ENCODE data around the gene HFM1. TPM values are rescaled to one million over a fixed set of nuclear protein-coding genes. Genes with fewer than 3 reads are reported as not detected.

Gene HFM1
- total and polyA plus RNA-seq, 9 of the 15 experiments (the other 6 are each of a cell fraction or from before 2014, with no cell fraction given): 1.5 to 6.4 (median 3.7) TPM

DNA sequence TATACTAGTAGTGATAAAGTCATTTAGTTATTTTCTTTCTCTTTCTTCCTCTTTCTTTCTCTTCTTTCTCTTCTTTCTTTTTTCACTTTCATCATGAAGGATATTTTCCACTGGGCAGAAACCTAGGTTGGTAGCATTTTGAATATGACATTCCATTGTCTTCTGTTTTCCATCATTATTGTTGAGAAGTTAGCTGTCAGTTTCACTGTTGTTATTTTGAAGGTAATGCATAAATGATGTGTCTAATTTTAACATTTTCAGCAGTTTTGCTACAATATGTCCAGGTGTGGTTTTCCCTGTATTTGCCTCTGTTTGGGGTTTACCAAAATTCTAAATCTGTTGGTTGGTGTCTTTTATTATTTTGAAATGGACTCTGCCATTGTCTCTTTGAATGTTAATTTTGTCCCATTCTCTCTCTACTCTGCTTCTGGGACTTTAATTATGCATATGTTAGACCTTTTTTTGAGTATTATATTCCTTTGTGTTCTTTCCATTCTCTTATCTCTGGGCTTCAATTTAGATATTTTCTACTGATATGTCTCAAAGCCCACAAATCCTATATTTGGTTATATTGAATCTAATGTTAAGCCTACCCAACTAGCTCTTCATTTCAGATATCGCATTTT, 96.7 kb downstream of the HFM1 start (continued):
- no peak for TF ChIP-seq RB1 (IDR thresholded peaks at IDR 0.05; ENCODE audit: low read depth)
- TF ChIP-seq CCAR2 (IDR thresholded peaks at IDR 0.05; ENCODE audit: low read depth, low read length): no peak
- TF ChIP-seq TRIM28 (IDR thresholded peaks at IDR 0.05): peak; percentile 91
- TF ChIP-seq HDAC6 (IDR thresholded peaks at IDR 0.05; ENCODE audit: low read depth, low read length): no peak
- peak; percentile 67; the same call in 1 of the 2 replicates for TF ChIP-seq CBX5 (IDR thresholded peaks at IDR 0.05; ENCODE audit: borderline replicate concordance, low read depth)
- no peak for TF ChIP-seq ZNF695 (CRISPR knock-in tag; IDR thresholded peaks at IDR 0.05)
- no peak for TF ChIP-seq TARDBP (IDR thresholded peaks at IDR 0.05)
- TF ChIP-seq SAP30 (IDR thresholded peaks at IDR 0.05; ENCODE audit: borderline replicate concordance, insufficient read depth, low read depth, low read length, poor library complexity, severe bottlenecking): no peak
- TF ChIP-seq DDX20 (tag; IDR thresholded peaks at IDR 0.05; ENCODE audit: low read depth): no peak
- TF ChIP-seq KLF6 (CRISPR knock-in tag; IDR thresholded peaks at IDR 0.05; ENCODE audit: borderline replicate concordance): no peak
- TF ChIP-seq FOXJ3 (CRISPR knock-in tag; IDR thresholded peaks at IDR 0.05): no peak
- no peak for TF ChIP-seq ZSCAN32 (CRISPR knock-in tag; IDR thresholded peaks at IDR 0.05)
- TF ChIP-seq, protein P1, sequence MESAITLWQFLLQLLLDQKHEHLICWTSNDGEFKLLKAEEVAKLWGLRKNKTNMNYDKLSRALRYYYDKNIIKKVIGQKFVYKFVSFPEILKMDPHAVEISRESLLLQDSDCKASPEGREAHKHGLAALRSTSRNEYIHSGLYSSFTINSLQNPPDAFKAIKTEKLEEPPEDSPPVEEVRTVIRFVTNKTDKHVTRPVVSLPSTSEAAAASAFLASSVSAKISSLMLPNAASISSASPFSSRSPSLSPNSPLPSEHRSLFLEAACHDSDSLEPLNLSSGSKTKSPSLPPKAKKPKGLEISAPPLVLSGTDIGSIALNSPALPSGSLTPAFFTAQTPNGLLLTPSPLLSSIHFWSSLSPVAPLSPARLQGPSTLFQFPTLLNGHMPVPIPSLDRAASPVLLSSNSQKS (CRISPR knock-in tag; IDR thresholded peaks at IDR 0.05): no peak
- no peak for TF ChIP-seq JUN (IDR thresholded peaks at IDR 0.05; ENCODE audit: borderline replicate concordance, low read depth, low read length)
- TF ChIP-seq JUN (CRISPR knock-in tag; IDR thresholded peaks at IDR 0.05; ENCODE audit: borderline replicate concordance): no peak
- TF ChIP-seq ZNF589 (CRISPR knock-in tag; IDR thresholded peaks at IDR 0.05; ENCODE audit: low read depth): peak; percentile 7; the same call in 1 of the 2 replicates
- TF ChIP-seq EHMT2 (IDR thresholded peaks at IDR 0.05): 0 out of 2 replicates have a peak, but pooled peaks have one; percentile 39
- TF ChIP-seq FOS (IDR thresholded peaks at IDR 0.05; ENCODE audit: extremely low read depth, insufficient read length): no peak
- TF ChIP-seq, protein P2, sequence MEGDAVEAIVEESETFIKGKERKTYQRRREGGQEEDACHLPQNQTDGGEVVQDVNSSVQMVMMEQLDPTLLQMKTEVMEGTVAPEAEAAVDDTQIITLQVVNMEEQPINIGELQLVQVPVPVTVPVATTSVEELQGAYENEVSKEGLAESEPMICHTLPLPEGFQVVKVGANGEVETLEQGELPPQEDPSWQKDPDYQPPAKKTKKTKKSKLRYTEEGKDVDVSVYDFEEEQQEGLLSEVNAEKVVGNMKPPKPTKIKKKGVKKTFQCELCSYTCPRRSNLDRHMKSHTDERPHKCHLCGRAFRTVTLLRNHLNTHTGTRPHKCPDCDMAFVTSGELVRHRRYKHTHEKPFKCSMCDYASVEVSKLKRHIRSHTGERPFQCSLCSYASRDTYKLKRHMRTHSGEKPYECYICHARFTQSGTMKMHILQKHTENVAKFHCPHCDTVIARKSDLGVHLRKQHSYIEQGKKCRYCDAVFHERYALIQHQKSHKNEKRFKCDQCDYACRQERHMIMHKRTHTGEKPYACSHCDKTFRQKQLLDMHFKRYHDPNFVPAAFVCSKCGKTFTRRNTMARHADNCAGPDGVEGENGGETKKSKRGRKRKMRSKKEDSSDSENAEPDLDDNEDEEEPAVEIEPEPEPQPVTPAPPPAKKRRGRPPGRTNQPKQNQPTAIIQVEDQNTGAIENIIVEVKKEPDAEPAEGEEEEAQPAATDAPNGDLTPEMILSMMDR (IDR thresholded peaks at IDR 0.05 in 2 of 3, conservative IDR thresholded peaks at IDR 0.05 in 1 of 3; ENCODE audit: insufficient read depth in 2 of 3, low read depth in 1 of 3, low read length in 3 of 3): no peak
- no peak for TF ChIP-seq EWSR1 (IDR thresholded peaks at IDR 0.05; ENCODE audit: borderline replicate concordance, low read depth, partially characterized antibody)
- TF ChIP-seq, protein P3, sequence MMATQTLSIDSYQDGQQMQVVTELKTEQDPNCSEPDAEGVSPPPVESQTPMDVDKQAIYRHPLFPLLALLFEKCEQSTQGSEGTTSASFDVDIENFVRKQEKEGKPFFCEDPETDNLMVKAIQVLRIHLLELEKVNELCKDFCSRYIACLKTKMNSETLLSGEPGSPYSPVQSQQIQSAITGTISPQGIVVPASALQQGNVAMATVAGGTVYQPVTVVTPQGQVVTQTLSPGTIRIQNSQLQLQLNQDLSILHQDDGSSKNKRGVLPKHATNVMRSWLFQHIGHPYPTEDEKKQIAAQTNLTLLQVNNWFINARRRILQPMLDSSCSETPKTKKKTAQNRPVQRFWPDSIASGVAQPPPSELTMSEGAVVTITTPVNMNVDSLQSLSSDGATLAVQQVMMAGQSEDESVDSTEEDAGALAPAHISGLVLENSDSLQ (IDR thresholded peaks at IDR 0.05): 0 out of 2 replicates have a peak, but pooled peaks have one; percentile 6
- no peak for TF ChIP-seq TEAD2 (tag; IDR thresholded peaks at IDR 0.05)
- no peak for TF ChIP-seq MAFK (IDR thresholded peaks at IDR 0.05; ENCODE audit: low read length)
- TF ChIP-seq, protein P4, sequence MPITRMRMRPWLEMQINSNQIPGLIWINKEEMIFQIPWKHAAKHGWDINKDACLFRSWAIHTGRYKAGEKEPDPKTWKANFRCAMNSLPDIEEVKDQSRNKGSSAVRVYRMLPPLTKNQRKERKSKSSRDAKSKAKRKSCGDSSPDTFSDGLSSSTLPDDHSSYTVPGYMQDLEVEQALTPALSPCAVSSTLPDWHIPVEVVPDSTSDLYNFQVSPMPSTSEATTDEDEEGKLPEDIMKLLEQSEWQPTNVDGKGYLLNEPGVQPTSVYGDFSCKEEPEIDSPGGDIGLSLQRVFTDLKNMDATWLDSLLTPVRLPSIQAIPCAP (CRISPR knock-in tag; IDR thresholded peaks at IDR 0.05; ENCODE audit: borderline replicate concordance): no peak

All from K562 (cell line).